Measurements from ENCODE around the gene KCNK4.
A peak's percentile ranks its signal among the peaks of the same experiment; 100 is the strongest.
"Not testable (repeated sequence)": the region's sequence is repeated elsewhere in the genome, so short reads cannot be mapped to it uniquely, and the experiment has no call there.

Gene KCNK4

GRCh38 chr11:64291262-64291751, at the start of gene KCNK4:
Gene KCNK4 (plus strand): TSS chr11:64291302. CDS start chr11:64293019, 1,717 bp downstream.
- no peaks in the 10 kb centered on the region for H3K9me3 Mint-ChIP-seq
- no peak within 1 kb of the TSS for H3K27ac Mint-ChIP-seq
- no peaks in the 10 kb centered on the region for H3K36me3 Mint-ChIP-seq (ENCODE audit: low read depth)
- H3K27me3 Mint-ChIP-seq: peaks cover 50% of the 10 kb centered on the region
- no peak for DNase-seq
- no peak within 1 kb of the TSS for H3K4me3 Mint-ChIP-seq
- H3K4me1 Mint-ChIP-seq (ENCODE audit: low read depth): peaks cover 11% of the 10 kb centered on the region

- H3K4me1 Mint-ChIP-seq (ENCODE audit: low read depth): peaks cover 46% of the 10 kb centered on the region
- peaks cover 80% of the 10 kb centered on the region for H3K36me3 Mint-ChIP-seq (ENCODE audit: low read depth)
- no peak for DNase-seq
Observed at GRCh38 chr11:64241491-64242374, 49.4 kb upstream of the KCNK4 start.

DNA sequence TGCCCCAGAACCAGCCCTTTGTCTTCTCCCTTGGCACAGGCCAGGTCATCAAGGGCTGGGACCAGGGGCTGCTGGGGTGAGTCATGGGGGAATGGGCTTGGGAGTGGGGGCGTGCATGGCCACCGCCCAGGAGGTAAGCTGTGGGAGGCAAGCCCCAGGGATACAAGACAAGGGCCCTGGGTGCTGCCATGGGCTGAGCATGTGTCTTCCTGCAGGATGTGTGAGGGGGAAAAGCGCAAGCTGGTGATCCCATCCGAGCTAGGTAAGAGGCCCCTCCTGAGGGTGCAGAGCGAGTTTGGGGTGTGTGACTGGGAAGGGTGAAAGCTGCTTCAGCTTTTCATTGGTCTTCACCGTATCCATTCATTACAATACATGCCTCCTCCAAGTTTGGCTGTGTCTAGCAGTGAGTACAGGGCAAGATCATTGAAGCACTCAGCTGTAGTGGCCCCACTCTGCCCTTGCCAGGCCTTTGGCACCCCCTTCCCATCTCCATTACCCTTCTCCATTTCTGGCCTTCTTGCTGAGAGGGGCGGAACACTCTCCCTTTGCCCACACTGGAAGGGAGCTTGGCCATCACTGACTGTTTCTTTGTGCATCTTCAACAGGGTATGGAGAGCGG, 47.8 kb upstream of the KCNK4 start:
- peaks cover 51% of the 10 kb centered on the region for H3K4me1 Mint-ChIP-seq (ENCODE audit: low read depth)
- no peaks in the 10 kb centered on the region for H3K27me3 Mint-ChIP-seq
- peak overlapping the region; percentile 91 for H3K27ac Mint-ChIP-seq
- H3K4me3 Mint-ChIP-seq: peak overlapping the region; percentile 91
- DNase-seq: no peak
- H3K36me3 Mint-ChIP-seq (ENCODE audit: low read depth): peaks cover 63% of the 10 kb centered on the region
- H3K9me3 Mint-ChIP-seq: no peaks in the 10 kb centered on the region

More at GRCh38 chr11:64241491-64242374, 49.4 kb upstream of the KCNK4 start:
- H3K4me3 Mint-ChIP-seq: peak overlapping the region; percentile 91
- H3K9me3 Mint-ChIP-seq: no peaks in the 10 kb centered on the region
- H3K27ac Mint-ChIP-seq: peak overlapping the region; percentile 98
- no peaks in the 10 kb centered on the region for H3K27me3 Mint-ChIP-seq

- H3K36me3 Mint-ChIP-seq (ENCODE audit: low read depth): peaks cover 56% of the 10 kb centered on the region
Observed at GRCh38 chr11:64244107-64244506, 47.0 kb upstream of the KCNK4 start.

DNA sequence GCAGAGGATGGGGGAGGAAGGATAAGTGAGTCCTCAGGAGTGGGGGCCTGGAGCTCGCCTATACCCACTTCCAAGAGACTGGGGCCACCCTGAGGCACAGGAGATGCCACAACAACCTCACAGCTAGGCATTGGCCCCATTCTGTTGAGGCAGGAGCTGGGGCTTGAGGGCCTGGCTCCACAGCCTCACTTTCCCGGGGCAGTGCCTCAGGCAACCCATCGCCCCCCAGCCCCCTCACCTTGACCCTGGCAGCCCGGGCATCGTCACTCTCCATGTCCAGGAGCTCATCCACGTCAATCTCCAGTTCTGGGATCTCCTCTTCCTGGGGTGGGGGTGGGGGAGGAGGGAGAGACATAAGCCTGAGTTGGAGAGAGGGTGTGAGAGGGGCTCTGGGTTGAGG, 46.1 kb upstream of the KCNK4 start:
- DNase-seq: no peak
- Mint-ChIP-seq H3K27ac (peak overlapping the region; percentile 98), H3K36me3 (ENCODE audit: low read depth) (peaks cover 49% of the 10 kb centered on the region), H3K27me3 (no peaks in the 10 kb centered on the region), H3K4me1 (ENCODE audit: low read depth) (peaks cover 41% of the 10 kb centered on the region), H3K4me3 (peak overlapping the region; percentile 95), H3K9me3 (no peaks in the 10 kb centered on the region)

More at GRCh38 chr11:64244107-64244506, 47.0 kb upstream of the KCNK4 start:
- H3K27me3 Mint-ChIP-seq: no peaks in the 10 kb centered on the region
- H3K27ac Mint-ChIP-seq: peak overlapping the region; percentile 91
- no peaks in the 10 kb centered on the region for H3K9me3 Mint-ChIP-seq
- no peak for DNase-seq
- peak overlapping the region; percentile 95 for H3K4me3 Mint-ChIP-seq
- H3K4me1 Mint-ChIP-seq (ENCODE audit: low read depth): peaks cover 45% of the 10 kb centered on the region

DNA sequence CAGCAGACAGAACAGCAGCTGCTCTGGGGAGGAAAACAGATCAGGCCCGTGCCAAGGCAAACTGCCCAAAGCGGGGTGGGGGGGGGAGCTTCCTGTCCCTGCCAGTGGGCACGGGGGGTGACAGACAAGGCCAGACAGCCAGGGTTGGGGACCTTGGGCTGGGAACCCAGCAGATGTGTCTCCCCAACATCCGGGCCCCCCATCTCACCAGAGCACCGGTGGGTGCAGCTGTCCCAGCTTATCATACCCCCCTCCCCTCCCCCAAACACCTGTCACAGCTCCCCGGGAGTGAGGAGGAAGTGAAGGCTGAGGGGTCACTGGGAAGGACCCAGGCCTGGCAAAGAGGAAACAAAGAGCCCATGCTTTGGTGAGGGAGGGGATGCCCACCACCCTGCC, 45.7 kb upstream of the KCNK4 start:
- H3K4me3 Mint-ChIP-seq: peak overlapping the region; percentile 95
- H3K27ac Mint-ChIP-seq: peak overlapping the region; percentile 98
- peak; percentile 59 for DNase-seq
- H3K36me3 Mint-ChIP-seq (ENCODE audit: low read depth): peaks cover 45% of the 10 kb centered on the region
- peaks cover 40% of the 10 kb centered on the region for H3K4me1 Mint-ChIP-seq (ENCODE audit: low read depth)
- no peaks in the 10 kb centered on the region for H3K27me3 Mint-ChIP-seq
- no peaks in the 10 kb centered on the region for H3K9me3 Mint-ChIP-seq

GRCh38 chr11:64245797-64246620, 45.1 kb upstream of the KCNK4 start:
- H3K4me1 Mint-ChIP-seq (ENCODE audit: low read depth): peaks cover 40% of the 10 kb centered on the region
- peaks cover 42% of the 10 kb centered on the region for H3K36me3 Mint-ChIP-seq (ENCODE audit: low read depth)
- H3K4me3 Mint-ChIP-seq: peak overlapping the region; percentile 95
- peak overlapping the region; percentile 98 for H3K27ac Mint-ChIP-seq
- H3K27me3 Mint-ChIP-seq: no peaks in the 10 kb centered on the region
- H3K9me3 Mint-ChIP-seq: no peaks in the 10 kb centered on the region
- DNase-seq: peak; percentile 86

GRCh38 chr11:64246621-64246870, 44.6 kb upstream of the KCNK4 start:
- Mint-ChIP-seq H3K36me3 (ENCODE audit: low read depth) (peaks cover 41% of the 10 kb centered on the region), H3K4me1 (ENCODE audit: low read depth) (peaks cover 40% of the 10 kb centered on the region), H3K27ac (peak overlapping the region; percentile 82), H3K4me3 (peak overlapping the region; percentile 82)
- not testable (repeated sequence) for H3K27me3 Mint-ChIP-seq, DNase-seq, H3K9me3 Mint-ChIP-seq

DNA sequence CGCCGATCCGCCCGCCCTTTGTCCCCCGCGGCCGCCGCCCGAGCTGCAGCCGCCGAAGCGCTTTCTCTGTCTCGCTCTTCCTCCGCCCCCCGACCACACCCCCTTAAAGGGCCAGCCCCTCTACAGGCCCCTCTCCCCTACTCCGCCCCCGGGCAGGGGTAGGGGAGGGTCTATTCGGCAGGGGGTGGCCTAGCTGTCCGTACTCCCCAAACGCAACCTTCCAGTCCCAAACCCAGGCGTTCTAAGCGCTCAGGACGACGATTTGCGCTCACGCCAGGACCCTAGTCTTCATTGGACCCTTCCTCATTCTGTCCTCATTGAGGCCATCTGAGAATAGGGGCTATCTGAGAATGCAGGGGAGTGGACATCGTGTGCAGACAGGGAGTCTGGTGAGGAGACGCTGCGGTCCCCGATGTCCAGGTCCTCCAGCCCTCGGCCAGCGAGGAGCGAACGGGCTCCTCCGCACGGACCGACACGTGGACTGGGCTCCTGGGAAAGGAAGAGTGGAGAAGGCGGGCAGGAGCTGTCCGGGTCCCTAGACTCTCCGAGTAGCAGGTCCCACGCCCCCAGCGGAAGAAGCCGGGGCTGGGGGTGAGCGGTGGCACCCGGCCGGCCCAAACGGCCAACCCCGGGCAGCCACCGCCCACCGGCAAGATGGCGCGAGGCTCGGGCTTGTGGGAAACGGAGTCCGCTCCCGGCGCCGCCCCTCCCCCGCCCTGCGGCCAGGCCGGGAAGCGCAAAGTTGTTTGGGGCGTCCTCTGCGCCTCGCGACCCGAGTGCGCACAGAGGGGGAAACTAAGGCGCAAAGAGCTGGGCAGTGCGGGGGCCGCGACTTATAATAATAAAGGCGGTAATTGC, 44.0 kb upstream of the KCNK4 start, which contains the start of gene PPP1R14B:
Gene PPP1R14B, minus strand, starts transcription at position 73 of the 858 bp plus-strand sequence. CDS start 270 bp downstream, outside the sequence.
- peaks cover 40% of the 10 kb centered on the region for H3K36me3 Mint-ChIP-seq (ENCODE audit: low read depth)
- H3K27me3 Mint-ChIP-seq: no peaks in the 10 kb centered on the region
- peak; percentile 88 for DNase-seq
- H3K4me3 Mint-ChIP-seq: peak within 1 kb of the TSS; percentile 95
- H3K9me3 Mint-ChIP-seq: no peaks in the 10 kb centered on the region
- H3K27ac Mint-ChIP-seq: peak within 1 kb of the TSS; percentile 98
- peaks cover 44% of the 10 kb centered on the region for H3K4me1 Mint-ChIP-seq (ENCODE audit: low read depth)

DNA sequence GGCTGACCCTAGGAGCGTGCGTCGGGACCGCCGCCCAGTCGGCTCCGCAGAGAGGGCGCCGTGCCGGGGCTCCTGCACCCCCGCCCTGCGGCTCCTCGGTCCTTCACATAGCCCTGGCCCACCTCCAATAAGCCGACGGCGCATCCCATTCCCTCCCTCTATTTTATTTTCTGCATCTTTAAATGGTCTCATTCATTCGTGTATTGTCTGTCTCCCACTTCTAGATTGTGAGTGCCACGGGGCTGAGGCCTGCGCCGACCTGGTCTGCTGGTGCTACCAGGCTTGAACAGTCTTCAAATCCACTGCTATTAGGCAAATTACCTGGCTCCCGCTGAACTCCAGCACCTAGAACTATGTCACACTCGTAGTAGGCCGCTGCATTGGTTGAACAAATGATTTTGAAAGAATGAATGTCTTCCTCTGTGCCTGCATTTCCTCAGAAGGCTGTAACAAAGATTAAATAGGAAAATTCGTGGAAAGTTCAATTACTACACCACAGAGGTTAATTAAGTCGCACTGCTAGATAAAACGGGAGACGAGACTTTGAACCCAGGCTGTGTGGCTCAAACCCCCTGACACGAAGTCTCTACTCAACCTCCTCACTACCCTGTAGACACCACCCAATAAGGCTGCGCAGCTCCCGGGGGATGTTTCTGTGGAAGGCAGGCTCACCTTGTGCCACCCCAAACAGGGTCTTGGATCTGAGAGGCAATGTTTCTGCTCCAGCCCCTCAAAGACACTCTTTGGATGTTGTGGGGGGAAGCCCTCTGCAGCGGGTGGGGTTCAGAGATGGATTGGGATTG, 43.2 kb upstream of the KCNK4 start:
- H3K4me3 Mint-ChIP-seq: peak overlapping the region; percentile 64
- H3K27me3 Mint-ChIP-seq: no peaks in the 10 kb centered on the region
- H3K27ac Mint-ChIP-seq: no peak overlapping the region
- H3K4me1 Mint-ChIP-seq (ENCODE audit: low read depth): peaks cover 39% of the 10 kb centered on the region
- H3K36me3 Mint-ChIP-seq (ENCODE audit: low read depth): peaks cover 32% of the 10 kb centered on the region
- no peak for DNase-seq
- H3K9me3 Mint-ChIP-seq: no peaks in the 10 kb centered on the region

- no peaks in the 10 kb centered on the region for H3K9me3 Mint-ChIP-seq
- H3K4me1 Mint-ChIP-seq (ENCODE audit: low read depth): peaks cover 32% of the 10 kb centered on the region
- H3K27ac Mint-ChIP-seq: no peak overlapping the region
- H3K27me3 Mint-ChIP-seq: no peaks in the 10 kb centered on the region
- H3K36me3 Mint-ChIP-seq (ENCODE audit: low read depth): peaks cover 26% of the 10 kb centered on the region
- DNase-seq: no peak
- no peak overlapping the region for H3K4me3 Mint-ChIP-seq
Observed at GRCh38 chr11:64248578-64248977, 42.5 kb upstream of the KCNK4 start.

DNA sequence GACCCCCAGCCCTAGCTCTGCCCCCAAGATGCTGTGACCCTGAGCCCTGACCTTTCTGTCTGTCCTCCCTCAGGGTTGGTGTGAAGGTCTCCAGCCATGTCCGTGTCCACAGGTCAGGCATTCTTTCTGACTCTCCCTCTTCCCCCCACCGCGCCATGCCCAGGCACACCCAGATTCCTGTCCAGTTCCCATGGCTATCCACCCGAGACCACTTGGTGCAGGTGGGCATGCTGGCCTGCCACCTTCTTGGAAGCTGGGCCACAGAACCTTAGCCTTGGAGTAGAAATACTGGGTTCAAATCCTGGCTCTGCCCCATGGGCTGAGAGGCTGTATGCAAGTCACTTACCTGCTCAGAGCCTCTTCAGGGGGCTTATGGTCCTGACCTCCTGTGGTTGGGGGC, 42.1 kb upstream of the KCNK4 start:
- Mint-ChIP-seq H3K27me3 (no peaks in the 10 kb centered on the region), H3K9me3 (no peaks in the 10 kb centered on the region), H3K36me3 (ENCODE audit: low read depth) (peaks cover 21% of the 10 kb centered on the region), H3K4me3 (no peak overlapping the region), H3K4me1 (ENCODE audit: low read depth) (peaks cover 28% of the 10 kb centered on the region), H3K27ac (no peak overlapping the region)
- DNase-seq: no peak
